Measurements from ENCODE around the gene FSCN2.
A peak's percentile ranks its signal among the peaks of the same experiment; 100 is the strongest.

Gene FSCN2

DNA sequence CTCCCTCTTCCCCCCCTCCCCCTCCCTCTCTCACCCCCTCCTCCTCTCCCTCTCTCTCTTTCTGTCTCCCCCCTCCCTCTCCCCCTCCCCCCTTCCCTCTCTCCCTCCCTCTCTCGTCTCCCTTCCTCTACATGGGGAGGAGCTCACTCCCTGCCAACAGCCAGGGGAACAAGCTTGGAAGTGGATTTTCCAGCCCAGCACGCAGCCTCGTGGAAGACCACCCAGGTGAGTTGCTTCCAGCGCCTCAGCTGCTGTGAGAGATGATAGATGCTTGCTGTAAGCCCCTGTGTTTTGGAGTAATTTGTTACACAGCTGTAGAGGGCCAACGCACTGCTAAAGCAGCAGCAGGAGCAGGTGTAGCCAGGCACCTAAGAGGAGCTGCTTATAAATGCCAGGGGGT is 36.4 kb upstream of the FSCN2 start:
- DNase-seq, result no peak

DNA sequence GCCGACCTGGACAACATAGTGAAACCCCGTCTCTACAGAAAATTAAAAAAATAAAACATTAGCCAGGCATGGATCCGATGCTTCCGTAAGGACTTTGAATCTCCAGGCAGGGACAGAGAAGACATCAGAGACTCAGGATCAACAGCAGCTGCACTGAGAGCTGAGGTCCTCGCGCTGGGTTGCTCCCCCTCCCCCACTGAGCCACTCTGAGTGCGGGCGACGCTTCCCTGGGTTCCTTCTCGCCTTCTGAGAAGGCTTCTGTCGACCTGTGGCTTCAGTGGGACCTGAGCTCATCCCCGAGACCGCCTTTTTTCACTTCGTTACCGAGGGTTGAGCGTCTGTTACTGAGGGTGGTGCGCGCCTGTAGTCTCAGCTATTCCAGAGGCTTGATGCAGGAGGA is 36.0 kb upstream of the FSCN2 start:
- no peak for DNase-seq

DNA sequence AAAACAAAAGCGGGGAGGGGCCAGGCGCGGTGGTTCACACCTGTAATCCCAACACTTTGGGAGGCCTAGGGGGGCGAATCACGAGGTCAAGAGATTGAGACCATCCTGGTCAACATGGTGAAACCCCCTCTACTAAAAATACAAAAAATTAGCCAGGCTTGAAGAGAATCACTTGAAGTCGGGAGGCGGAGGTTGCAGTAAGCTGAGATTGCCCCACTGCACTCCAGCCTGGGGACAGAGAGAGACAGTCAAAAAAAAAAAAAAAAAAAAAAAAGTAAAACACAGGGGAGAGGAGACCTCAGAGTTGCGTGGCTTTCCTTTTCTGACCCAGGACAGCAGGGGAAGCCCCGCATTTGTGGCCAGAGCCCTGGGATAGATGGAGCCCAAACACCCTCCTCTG is 35.5 kb upstream of the FSCN2 start:
- no peak for DNase-seq

DNA sequence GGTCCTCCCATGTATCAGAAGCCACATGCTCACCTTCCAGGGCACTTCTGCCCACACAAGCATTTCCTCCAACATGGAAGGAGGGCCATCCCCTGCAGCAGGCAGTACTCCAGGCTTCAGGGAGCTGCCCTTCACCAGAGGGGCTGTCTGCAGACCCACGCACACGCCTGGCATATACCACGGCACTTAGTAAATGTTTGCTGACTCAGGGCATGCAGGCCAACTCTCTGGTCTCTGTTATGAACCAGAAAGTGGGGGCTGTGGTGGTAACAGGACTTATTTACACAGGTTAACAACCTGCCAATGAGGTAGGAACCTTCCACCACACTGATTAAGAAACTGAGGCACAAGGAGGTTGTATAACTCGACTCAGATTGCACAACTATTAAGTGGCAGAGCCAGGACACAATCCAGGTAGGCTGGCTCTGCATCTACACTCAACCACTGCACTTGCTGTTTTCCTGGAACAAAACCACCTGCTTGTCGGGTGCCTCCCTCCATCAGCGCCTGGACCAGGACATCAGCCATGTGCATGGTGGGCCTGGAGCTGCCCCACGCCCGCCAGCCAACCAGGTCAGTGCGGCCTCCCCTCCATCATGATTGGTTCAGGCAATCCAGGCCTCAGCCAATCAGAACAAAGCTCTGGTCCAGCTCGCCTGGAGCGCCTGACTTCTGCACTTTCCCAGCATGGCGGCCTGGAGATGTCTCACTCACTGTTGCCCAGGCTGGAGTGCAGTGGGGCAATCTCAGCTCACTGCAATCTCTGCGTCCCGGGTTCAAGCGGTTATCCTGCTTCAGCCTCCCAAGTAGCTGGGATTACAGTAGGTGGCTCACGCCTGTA is 34.8 kb upstream of the FSCN2 start:
- no peak for DNase-seq

DNA sequence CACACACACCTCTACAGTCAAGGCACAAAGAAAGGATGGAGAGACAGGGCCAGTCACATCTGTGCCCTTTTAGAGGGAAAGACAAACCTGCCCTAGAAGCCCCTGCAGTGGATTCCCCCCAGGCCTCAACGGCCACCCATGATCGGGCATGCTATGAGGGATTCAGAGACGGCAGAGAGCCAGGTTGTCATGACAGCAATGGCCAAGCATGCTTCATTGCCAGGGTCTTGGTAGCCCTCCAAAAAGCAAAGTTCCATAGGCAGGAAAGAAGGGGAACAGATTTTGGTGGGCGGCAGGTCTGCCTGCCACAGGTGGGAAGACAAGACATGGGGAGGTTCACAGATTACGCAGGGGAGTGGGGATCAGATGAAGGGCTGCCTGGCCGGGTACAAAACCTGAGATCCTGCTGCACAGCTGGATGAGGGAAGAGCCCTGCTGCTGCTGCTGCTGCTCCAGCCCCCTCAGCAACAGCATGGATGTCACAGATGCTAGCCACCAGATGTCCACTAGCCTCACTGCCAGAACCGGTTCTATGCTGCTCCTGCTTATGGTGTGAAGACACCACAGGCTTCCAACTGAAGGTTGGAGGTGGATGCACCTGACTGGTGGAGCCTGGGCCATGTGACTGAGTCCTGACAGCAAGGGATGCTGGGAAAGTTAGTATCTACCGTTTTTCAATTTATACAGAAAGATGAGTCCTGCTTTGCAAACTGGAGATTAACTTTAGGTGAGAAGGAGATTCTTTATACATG is 33.4 kb upstream of the FSCN2 start:
- DNase-seq, result no peak

DNA sequence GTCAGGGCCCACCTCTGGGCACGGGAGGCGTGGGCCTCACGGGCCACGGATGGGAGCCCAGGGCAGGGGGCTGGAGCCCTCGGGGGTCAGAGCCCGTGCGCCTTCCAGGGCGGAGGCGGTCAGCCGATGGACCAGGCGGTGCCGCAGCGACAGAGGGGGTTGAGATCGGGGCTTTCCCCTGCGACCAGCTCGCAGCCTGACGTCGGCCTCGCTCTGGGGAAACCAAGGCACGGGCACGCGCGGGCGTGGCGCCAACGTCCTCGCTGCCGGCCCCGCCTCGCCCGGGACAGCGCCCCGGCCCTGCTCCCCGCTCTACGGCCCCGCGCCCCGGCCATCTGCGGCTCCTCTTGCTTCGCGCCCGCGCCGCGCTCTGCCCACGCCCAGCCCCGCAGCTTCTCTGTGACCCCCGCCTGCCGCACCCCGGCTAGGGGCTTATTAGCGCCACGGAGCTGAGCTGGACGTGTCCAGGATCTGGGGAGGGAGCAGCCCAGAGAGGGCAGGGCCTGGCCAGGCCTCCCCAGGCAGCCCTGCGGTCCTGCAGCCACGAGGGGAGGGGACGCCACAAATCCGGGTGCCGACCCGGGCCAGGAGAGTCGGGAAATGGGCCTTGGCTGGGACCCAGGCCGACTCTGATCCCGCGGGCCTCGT is 29.1 kb upstream of the FSCN2 start:
- DNase-seq, result no peak

DNA sequence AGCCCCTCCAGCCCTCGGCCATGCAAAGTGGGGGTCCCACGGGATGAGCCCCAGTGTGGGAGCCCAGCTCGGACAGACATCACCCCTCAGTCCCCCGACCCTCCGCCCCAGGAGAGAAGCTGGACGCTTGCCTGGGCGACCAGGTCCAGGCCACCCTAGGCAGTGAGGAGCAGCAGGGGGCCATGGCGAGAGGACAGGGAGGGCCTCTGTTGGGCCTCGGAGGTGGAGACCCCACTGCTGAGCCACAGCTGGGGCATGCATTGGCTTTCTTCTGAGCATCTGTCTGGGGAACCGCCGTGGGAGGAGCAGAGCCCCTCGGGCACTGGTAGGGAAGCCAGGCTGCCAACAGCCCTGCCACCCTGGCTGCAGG is 28.6 kb upstream of the FSCN2 start:
- no peak for DNase-seq

DNA sequence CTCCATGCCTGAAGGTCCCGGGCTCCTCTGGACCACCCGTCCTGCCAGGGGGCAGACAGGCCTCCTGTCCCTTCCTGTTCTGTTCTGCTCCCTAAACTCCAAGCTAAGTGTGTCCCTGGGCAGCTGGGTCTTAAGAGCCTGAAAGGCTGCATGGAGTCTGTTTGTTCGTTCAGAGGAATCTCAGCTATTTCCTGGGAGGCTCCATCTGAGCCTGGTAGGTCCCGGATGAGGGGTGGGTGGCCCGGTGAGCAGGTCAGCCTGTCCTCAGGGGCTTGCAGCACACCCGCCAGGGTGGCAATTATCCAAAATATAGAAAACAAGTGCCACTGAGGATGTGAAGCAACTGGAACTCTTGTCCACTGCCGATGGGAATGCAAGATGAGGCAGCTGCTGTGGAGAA is 28.1 kb upstream of the FSCN2 start:
- no peak for DNase-seq

DNA sequence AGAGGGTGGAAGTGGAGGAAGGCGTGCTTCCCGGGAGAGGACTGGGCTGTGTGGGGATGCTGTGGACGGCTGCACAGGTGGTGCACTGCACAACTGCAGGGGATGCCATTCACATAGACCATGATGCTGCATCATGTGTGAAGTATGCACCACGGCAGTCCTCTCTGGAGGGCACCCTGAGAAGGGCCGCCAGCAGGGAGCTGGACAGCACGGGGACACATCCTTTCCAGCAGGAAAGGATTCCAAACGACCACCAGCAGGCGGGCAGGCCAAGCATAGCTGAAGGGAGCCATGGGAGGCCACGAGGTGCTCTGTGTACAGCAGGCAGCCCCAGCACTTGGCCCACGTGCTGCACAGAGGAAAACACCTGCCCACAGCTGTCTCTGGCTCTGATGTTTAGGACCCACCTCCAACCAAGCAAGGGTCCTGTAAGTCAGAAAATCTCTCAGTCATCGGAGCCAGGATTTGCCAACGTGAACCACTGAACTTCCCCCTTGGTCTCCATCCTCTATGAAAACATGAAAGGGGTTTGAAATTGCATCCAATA is 25.6 kb upstream of the FSCN2 start:
- DNase-seq, result no peak

DNA sequence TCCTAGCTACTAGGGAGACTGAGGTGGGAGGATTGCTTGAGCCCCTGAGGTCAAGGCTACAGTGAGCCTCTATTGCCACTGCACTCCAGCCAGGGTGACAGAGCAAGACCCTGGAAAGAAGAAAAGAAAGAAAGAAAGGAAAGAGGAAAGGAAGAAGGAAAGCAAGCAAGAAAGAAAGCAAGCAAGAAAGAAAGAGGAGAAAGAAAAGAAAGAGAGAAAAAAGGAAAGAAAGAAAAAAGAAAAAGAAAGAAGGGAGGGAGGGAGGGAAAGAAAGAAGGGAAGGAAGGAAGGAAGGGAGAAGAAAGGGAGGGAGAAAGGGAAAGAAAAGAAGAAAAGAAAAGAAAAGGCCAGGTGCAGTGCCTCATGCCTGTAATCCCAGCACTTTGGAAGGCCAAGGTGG is 24.6 kb upstream of the FSCN2 start:
- DNase-seq, result no peak

DNA sequence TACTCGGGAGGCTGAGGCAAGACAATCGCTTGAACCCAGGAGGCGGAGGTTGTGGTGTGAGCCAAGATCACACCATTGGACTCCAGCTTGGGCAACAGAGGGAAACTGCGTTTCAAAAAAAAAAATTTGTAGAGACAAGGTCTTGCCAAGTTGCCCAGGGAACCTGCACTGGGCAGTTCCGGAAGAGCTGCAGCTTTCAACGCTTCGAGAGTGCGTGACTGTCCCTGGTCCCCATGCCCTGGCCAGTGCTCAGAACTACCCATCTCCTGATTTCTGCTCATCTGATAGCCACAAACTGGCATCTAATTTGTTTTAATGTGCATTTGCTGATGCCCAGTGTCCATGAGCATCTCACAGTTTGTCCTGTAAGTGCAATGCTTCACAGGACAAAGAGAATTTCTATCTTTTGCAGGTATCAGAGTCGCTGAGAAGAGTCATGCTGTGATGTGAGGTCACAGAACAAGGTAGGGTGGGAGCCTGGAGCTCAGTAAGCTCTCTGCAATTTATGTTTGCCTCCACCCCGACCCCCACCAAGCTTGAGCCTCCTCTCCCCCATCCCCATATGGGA is 19.5 kb upstream of the FSCN2 start:
- no peak for DNase-seq

DNA sequence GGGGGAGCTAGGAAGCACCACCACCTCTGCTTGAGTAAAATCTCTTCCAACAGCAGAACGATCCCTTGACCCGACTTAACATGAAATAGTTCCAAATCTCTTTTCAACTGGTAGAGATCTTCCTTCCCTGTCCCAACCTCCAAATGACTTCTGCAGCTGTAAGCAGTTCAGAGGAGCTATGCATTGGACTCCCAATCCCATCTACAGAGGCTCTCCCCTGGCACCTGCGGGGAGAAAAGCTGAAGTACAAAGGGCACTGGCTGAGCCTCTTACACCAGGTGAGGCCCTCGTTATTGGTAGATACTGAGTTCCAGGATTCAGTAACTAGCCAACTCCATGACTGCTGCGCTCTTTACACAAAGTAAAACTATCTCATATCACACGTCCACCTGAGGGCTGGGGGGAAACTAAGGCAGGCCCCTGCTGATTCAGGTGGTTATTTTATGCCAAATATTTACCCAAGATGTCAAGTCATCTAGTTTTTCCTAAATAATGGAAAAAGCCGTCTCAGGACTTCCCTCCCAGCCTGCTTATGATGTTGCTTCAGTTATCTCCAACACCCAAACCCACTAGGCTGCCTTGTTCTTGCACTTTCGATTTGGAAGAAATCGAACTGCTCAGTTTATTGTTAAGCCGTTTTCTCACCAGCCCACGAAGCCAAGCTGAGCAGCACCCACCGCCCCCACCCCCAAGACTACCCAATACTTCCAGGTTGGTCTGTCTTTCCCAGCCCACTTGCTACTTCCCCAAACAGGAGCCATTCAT is 18.8 kb upstream of the FSCN2 start:
- DNase-seq, result peak; percentile 45 to 52

DNA sequence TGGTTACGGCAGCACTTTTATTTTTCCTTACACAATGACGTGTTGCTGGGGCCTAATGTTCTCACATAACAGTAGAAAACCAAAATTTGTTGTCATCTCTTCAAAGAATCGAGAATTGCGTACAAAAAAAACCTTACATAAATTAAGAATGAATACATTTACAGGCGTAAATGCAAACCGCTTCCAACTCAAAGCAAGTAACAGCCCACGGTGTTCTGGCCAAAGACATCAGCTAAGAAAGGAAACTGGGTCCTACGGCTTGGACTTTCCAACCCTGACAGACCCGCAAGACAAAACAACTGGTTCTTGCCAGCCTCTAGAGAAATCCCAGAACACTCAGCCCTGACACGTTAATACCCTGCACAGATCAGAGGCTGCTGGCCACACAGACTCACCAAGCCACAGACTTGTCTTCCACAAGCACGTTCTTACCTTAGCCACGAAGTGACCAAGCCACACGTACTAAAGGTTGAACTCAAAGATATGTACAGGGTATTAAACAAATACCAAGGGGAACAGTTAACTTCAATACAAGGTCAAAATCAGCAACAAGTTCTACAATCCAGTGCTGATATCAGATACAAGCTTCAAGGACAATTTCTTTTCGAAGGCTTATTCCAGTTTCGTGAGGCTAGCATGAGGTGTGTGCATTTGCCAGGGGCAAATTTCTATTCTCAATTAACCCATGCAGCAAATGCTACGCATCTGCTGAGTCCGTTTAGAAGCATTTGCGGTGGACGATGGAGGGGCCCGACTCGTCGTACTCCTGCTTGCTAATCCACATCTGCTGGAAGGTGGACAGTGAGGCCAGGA is 18.0 kb upstream of the FSCN2 start:
- no peak for DNase-seq

DNA sequence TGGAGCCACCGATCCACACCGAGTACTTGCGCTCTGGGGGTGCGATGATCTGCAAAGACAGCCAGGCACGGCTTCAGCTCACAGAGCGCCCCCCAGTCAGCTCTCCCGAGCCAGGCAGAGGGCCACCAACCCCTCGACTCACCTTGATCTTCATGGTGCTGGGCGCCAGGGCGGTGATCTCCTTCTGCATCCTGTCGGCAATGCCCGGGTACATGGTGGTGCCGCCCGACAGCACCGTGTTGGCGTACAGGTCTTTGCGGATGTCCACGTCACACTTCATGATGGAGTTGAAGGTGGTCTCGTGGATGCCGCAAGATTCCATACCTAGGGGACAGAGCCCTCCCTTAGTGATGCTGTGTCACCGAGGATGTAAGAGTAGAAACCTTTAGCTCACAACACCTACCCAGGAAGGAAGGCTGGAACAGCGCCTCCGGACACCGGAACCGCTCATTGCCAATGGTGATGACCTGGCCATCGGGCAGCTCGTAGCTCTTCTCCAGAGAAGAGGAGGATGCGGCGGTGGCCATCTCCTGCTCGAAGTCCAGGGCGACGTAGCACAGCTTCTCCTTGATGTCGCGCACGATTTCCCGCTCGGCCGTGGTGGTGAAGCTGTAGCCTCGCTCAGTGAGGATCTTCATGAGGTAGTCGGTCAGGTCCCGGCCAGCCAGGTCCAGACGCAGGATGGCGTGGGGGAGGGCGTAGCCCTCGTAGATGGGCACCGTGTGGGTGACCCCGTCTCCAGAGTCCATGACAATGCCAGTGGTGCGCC is 17.2 kb upstream of the FSCN2 start:
- peak in 1 of 2 experiments; percentile 24 for DNase-seq

DNA sequence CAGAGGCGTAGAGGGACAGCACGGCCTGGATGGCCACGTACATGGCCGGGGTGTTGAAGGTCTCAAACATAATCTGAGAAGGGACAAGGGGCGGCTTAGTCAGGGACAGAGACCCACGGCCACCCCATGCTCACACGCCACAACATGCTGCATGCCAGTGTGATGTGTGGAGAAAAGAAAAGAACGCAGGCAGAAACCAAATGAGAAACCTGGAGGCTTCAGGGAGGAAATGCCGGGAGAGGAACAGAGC is 16.7 kb upstream of the FSCN2 start:
- no peak for DNase-seq

DNA sequence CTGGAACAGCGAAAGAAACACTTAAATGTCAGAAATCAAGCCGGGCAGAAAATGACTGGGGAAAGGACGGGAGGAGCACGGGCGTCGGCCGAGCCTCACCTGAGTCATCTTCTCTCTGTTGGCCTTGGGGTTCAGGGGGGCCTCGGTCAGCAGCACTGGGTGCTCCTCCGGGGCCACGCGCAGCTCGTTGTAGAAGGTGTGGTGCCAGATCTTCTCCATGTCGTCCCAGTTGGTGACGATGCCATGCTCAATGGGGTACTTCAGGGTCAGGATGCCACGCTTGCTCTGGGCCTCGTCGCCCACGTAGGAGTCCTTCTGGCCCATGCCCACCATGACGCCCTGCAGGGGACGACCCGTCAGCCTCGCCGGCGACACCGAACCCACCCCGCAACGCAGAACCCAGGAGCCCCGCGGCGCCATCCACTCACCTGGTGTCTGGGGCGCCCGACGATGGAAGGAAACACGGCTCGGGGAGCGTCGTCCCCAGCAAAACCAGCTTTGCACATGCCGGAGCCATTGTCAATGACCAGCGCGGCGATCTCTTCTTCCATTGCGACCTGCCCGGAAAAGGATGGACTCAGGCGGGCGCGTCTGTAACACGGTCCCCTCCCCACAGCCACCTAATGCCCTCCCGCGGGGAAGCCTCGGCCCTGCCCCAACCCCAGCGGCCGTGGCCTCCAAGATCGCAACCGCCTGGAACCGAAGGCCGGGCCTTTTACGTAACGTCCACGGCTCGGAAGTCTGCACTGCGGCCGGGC is 16.2 kb upstream of the FSCN2 start:
- peak in 1 of 2 experiments; percentile 47 for DNase-seq

DNA sequence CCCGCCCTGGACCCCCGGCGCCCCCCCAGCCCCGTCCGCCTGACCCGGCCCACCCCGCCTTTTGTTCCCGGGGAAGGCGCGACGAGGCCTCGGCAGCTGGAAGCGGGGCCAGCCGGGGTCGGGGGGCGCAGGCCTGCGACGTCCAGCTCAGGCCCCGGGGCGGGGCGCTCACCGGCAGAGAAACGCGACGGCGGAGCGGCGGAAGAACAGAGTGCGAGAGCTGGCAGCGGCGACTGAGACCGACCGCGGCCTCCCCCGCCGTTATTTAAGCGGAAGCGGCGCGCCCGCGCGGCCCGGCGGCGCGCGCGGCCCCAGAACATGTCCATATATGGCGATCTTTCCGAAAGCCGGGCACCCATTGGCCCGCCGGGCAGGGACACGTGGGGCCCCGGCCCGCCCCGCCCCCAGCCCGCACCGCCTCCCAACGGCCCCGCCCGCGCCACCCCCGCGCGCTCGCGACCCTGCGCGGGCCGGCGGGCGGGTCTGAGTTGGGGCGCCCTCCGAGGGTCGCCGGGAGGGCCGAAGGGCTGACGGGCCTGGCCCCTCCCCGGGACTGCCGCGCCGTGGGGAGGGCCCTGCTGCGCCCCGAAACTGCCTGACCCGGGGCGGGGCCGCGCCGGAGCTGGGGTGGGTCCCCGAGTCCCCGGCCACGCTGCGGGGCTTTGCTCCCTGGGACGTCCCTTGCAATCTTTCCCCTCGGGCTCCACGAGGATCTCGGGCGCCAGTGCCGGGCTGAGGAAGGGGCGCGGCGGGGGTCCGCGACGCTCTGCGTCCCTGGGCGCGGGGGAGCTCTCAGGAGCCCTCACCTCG is 15.4 kb upstream of the FSCN2 start, which contains the start of gene ACTG1:
Gene ACTG1 (minus strand): TSS at position 238 of the 810 bp plus-strand sequence. CDS start 445 bp downstream, outside the sequence.
- DNase-seq, result peak; percentile 89 to 93

DNA sequence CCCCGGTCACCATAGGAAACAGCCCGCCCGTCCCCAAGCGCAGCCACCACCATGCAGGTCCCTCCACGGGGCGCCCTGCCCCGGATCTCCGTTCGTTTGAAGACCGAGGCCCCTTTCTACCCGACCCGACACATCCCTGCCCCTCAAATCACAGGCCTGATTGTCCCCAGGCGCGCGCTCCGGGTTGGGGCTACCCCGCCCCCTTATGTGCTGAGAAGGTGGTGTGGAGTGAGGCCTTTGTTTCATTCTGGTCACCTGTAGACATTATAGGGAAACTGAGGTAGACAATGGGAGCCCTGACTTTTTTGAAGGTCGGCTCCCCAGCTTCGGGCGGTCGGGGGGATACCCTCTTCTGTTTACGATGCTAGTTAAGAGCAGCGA is 14.8 kb upstream of the FSCN2 start:
- DNase-seq, result peak in 1 of 2 experiments; percentile 57
